Endothelial cell of umbilical vein (primary cell): Measurements from ENCODE around the gene LTO1. TPM values are rescaled to one million over a fixed set of nuclear protein-coding genes. Genes with fewer than 3 reads are reported as not detected.

Source experiments
- BruUV-seq: library from RNA; stranded (reverse); fragments of 400-500 nt; replicated peaks from 2 replicates; lab custom pipeline; 2021; lab: Mats Ljungman, UMichigan
- CTCF ChIA-PET: fragments of 300-600, 350-600 bp; sonication (Branson Sonifier 250); formaldehyde crosslinking; loops from one replicate; lab custom pipeline; 2021; ENCODE audit warnings: antibody characterized with exemption, inconsistent platforms; lab: Charles Lee
- POLR2A ChIA-PET: fragments of 300-600, 350-600 bp; sonication (Branson Sonifier 250); formaldehyde crosslinking; loops from one replicate; lab custom pipeline; 2021; ENCODE audit warnings: antibody characterized with exemption, inconsistent platforms; lab: Charles Lee
- DNase-seq: peaks from one replicate; pipeline ENCODE4 v3.0.0-alpha.2; 2011; ENCODE audit warnings: low read depth, low spot score
- FAIRE-seq: peaks from 2 replicates; lab custom pipeline; 2011; peaks lifted over from hg19 to GRCh38; lab: Jason Lieb, UNC
- H2AFZ ChIP-seq: 2 replicates; pipeline ENCODE4 v1.6.0; 2012; ENCODE audit warnings: low read depth, low read length, control low read depth, inconsistent platforms
- H3K27ac ChIP-seq: 2 replicates; pipeline ENCODE4 v1.5.1; 2011; ENCODE audit warnings: low read depth, mild to moderate bottlenecking, control low read depth, low read length, moderate library complexity; ENCODE audit not compliant: insufficient read depth
- H3K27me3 ChIP-seq, 2 experiments: 2 replicates each; pipeline versions ENCODE4 v1.6.0 to v1.6.1; 2011; ENCODE audit warnings: low read length in 2 of 2, mixed read lengths in 1 of 2; ENCODE audit not compliant: control insufficient read depth in 2 of 2, insufficient read depth in 2 of 2
- H3K36me3 ChIP-seq, 2 experiments: 2 replicates in 1 of 2; 3 replicates in 1 of 2; pipeline ENCODE4 v1.5.1; 2011; ENCODE audit warnings: low read length in 2 of 2, mild to moderate bottlenecking in 1 of 2, moderate library complexity in 1 of 2; ENCODE audit not compliant: control insufficient read depth in 2 of 2, insufficient read depth in 2 of 2; ENCODE audit errors: extremely low read depth in 1 of 2
- H3K4me1 ChIP-seq: 3 replicates; pipeline ENCODE4 v1.5.1; 2011; ENCODE audit warnings: mild to moderate bottlenecking, low read length; ENCODE audit not compliant: control insufficient read depth, insufficient read depth; ENCODE audit errors: extremely low read depth
- H3K4me2 ChIP-seq: 2 replicates; pipeline ENCODE4 v1.6.1; 2011; ENCODE audit warnings: low read length, control low read depth, mixed read lengths; ENCODE audit not compliant: insufficient read depth
- H3K4me3 ChIP-seq, 3 experiments: fragments of 200-600 bp in 1 of 3; sonication (generic), shearing (Covaris generic) in 1 of 3; replicated peaks in 1 of 3; 2 replicates each; pipeline ENCODE4 v1.5.1; 2011 to 2016; ENCODE audit warnings: control low read depth in 3 of 3, low read length in 3 of 3, mild to moderate bottlenecking in 2 of 3, inconsistent platforms in 1 of 3, low read depth in 1 of 3, moderate library complexity in 1 of 3; ENCODE audit not compliant: insufficient read depth in 1 of 3
- H3K79me2 ChIP-seq: 2 replicates; pipeline ENCODE4 v1.6.0; 2012; ENCODE audit warnings: low read length, inconsistent platforms; ENCODE audit not compliant: control insufficient read depth, insufficient read depth
- H3K9ac ChIP-seq: replicated peaks from 2 replicates; pipeline ENCODE3; 2011; ENCODE audit warnings: low read length, control low read depth; ENCODE audit not compliant: insufficient read depth; ENCODE audit errors: extremely low read depth
- H3K9me1 ChIP-seq: replicated peaks from 3 replicates; pipeline ENCODE4 v1.6.0; 2011; ENCODE audit warnings: mild to moderate bottlenecking, low read length; ENCODE audit not compliant: control insufficient read depth, insufficient read depth; ENCODE audit errors: extremely low read depth
- H3K9me3 ChIP-seq: replicated peaks from 2 replicates; pipeline ENCODE4 v1.5.1; 2012; ENCODE audit warnings: low read length, inconsistent platforms; ENCODE audit not compliant: control insufficient read depth, insufficient read depth
- H4K20me1 ChIP-seq: replicated peaks from 2 replicates; pipeline ENCODE3; 2011; ENCODE audit warnings: mild to moderate bottlenecking, low read length; ENCODE audit not compliant: control insufficient read depth, insufficient read depth; ENCODE audit errors: extremely low read depth
- EZH2 ChIP-seq: IDR thresholded peaks from 2 replicates; pipeline ENCODE4 v1.6.1; 2012; ENCODE audit warnings: borderline replicate concordance, low read depth, mild to moderate bottlenecking, moderate library complexity, low read length, inconsistent platforms; ENCODE audit not compliant: severe bottlenecking
- FOS ChIP-seq: IDR thresholded peaks from 2 replicates; pipeline ENCODE4 v1.6.1; 2011; ENCODE audit warnings: mild to moderate bottlenecking, low read length, moderate library complexity, borderline replicate concordance; ENCODE audit not compliant: insufficient read depth
- GATA2 ChIP-seq: IDR thresholded peaks from 2 replicates; pipeline ENCODE4 v1.7.0; 2011; ENCODE audit warnings: low read depth, mild to moderate bottlenecking, moderate library complexity, mixed read lengths, low read length; ENCODE audit not compliant: insufficient read length, insufficient read depth
- JUN ChIP-seq: IDR thresholded peaks from 2 replicates; pipeline ENCODE4 v1.6.1; 2011; ENCODE audit warnings: borderline replicate concordance, low read depth; ENCODE audit not compliant: insufficient read length, insufficient read depth
- MYC ChIP-seq: IDR thresholded peaks from one replicate; pipeline ENCODE4 v1.6.1; 2011; ENCODE audit warnings: mild to moderate bottlenecking, low read depth, low read length
- POLR2A ChIP-seq: IDR thresholded peaks from 2 replicates; pipeline ENCODE4 v1.6.1; 2012; ENCODE audit warnings: low read depth, mild to moderate bottlenecking, control low read depth, low read length
- POLR2AphosphoS5 ChIP-seq: IDR thresholded peaks from 2 replicates; pipeline ENCODE4 v1.6.1; 2012; ENCODE audit warnings: low read depth, mild to moderate bottlenecking, control low read depth, low read length, moderate library complexity; ENCODE audit not compliant: insufficient read depth
- dilution Hi-C: fragments of 300-500 bp; cut with MboI; formaldehyde crosslinking; loops from one replicate; pipeline ENCODE4 v1.15.0; 2019; ENCODE audit warnings: low sequenced_read_pairs; ENCODE audit not compliant: extremely low pct_ligation_motif_present
- intact Hi-C: fragments of 100-400 bp; cut with micrococcal nuclease; formaldehyde crosslinking; loops from one replicate; pipeline ENCODE4 v1.10.0; 2022
- polyA plus RNA-seq, 4 experiments: library from polyadenylated mRNA; depleted of rRNA in 3 of 4; stranded (reverse) in 3 of 4; unstranded in 1 of 4; fragments of >200 nt; gene quantifications; 2 replicates each; pipeline versions ENCODE4 v1.2.1 to v1.2.3, GENCODE V29; 2011 to 2012; ENCODE audit warnings: missing spikeins in 1 of 4
- total RNA-seq: library from RNA; stranded (reverse); gene quantifications from 2 replicates; pipeline ENCODE4 v1.2.3, GENCODE V29; 2021
- TF ChIP-seq, protein P1 (sequence below), 2 donors: IDR thresholded peaks; 1 replicate in 1 of 2; 2 replicates in 1 of 2; pipeline ENCODE4 v1.5.1; 2011; ENCODE audit warnings: low read length in 2 of 2, mild to moderate bottlenecking in 2 of 2, moderate library complexity in 2 of 2, control low read depth in 1 of 2, inconsistent platforms in 1 of 2, low read depth in 1 of 2; ENCODE audit not compliant: insufficient read depth in 1 of 2; ENCODE audit errors: extremely low read depth in 1 of 2

Gene LTO1
- total and polyA plus RNA-seq, 2 donors (not counting 3 experiments of a cell fraction or from before 2014, with no cell fraction given) = 26.8 to 30.9 TPM

DNA sequence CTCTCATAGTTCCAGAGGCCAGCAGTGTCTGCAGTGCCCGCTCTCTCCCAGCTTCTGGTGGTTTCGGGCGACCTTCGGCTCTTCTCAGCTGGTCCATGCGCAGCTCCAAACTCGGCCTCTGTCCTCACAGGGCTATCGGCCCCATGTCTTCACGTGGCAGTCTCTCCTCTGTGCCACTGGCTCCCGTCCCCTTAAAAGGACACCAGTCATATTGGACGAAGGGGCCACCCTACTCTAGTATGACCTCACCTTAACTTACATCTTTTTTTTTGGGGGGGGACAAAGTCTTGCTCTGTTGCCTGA, 13.8 kb downstream of the LTO1 start:
- Histone ChIP-seq H3K27me3 (no peaks in the 10 kb centered on the region), H3K9ac (no peak overlapping the region), H4K20me1 (no peaks in the 10 kb centered on the region), H3K36me3 (peaks cover 2 to 13% of the 10 kb centered on the region in 2 experiments), H3K4me1 (peaks cover 3% of the 10 kb centered on the region), H3K79me2 (no peaks in the 10 kb centered on the region), H3K9me3 (no peaks in the 10 kb centered on the region), H3K4me3 (no peak overlapping the region), H3K9me1 (no peaks in the 10 kb centered on the region), H3K4me2 (no peak overlapping the region), H3K27ac (no peak overlapping the region), H2AFZ (no peak overlapping the region)
- DNase-seq (no peak), FAIRE-seq (no peak)
- ChIA-PET CTCF (interaction anchor here (1.1 to 1.8 kb wide), 3 partner anchors 9 to 560 kb away, joined by 4 to 9 read pairs (median 4); no protein-coding TSS in a partner anchor), POLR2A (no interaction called here)
- no TSS peak for BruUV-seq
- intact Hi-C loops (no loop called here), dilution Hi-C loops (loop anchor here (25.0 kb wide), 1 partner anchor 549 kb away; no protein-coding TSS in a partner anchor)
- TF ChIP-seq FOS = no peak
- TF ChIP-seq, protein P1, sequence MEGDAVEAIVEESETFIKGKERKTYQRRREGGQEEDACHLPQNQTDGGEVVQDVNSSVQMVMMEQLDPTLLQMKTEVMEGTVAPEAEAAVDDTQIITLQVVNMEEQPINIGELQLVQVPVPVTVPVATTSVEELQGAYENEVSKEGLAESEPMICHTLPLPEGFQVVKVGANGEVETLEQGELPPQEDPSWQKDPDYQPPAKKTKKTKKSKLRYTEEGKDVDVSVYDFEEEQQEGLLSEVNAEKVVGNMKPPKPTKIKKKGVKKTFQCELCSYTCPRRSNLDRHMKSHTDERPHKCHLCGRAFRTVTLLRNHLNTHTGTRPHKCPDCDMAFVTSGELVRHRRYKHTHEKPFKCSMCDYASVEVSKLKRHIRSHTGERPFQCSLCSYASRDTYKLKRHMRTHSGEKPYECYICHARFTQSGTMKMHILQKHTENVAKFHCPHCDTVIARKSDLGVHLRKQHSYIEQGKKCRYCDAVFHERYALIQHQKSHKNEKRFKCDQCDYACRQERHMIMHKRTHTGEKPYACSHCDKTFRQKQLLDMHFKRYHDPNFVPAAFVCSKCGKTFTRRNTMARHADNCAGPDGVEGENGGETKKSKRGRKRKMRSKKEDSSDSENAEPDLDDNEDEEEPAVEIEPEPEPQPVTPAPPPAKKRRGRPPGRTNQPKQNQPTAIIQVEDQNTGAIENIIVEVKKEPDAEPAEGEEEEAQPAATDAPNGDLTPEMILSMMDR (IDR thresholded peaks at IDR 0.05; ENCODE audit: extremely low read depth in 1 of 2, insufficient read depth in 1 of 2, low read depth in 1 of 2, low read length in 2 of 2) = no peak
- TF ChIP-seq POLR2AphosphoS5 = no peak
- TF ChIP-seq POLR2A = no peak
- TF ChIP-seq JUN = no peak
- TF ChIP-seq EZH2 = no peak
- no peak for TF ChIP-seq GATA2
- no peak for TF ChIP-seq MYC
